SK-N-SH treated with all-trans-retinoic acid at 6 μM for 48 hours (cell line): ENCODE data around the gene ZNF462.

Experiments
- ATAC-seq: fragments of 200-7000 bp; cut with Tn5 transposase; 3 replicates; pipeline ENCODE4 v1.9.1; 2020; ENCODE audit warnings: mild to moderate bottlenecking, moderate library complexity
- ARNTL ChIP-seq: fragments of 450-650 bp; formaldehyde crosslinking; IDR thresholded peaks from 2 replicates; pipeline ENCODE4 v1.5.0; 2020; ENCODE audit warnings: low read depth, mild to moderate bottlenecking, moderate library complexity, borderline replicate concordance
- BACH2 ChIP-seq: fragments of 250-450 bp; sonication (Bioruptor Pico); IDR thresholded peaks from 2 replicates; pipeline ENCODE4 v1.9.0; 2021; ENCODE audit warnings: mild to moderate bottlenecking, borderline replicate concordance
- CSDC2 ChIP-seq: fragments of 250-450 bp; sonication (Bioruptor Pico); IDR thresholded peaks from 2 replicates; pipeline ENCODE4 v1.5.0; 2020; ENCODE audit warnings: mild to moderate bottlenecking, moderate library complexity
- ESRRG ChIP-seq: fragments of 250-450 bp; sonication (Bioruptor Pico); IDR thresholded peaks from 2 replicates; pipeline ENCODE4 v1.6.1; 2021; ENCODE audit warnings: mild to moderate bottlenecking
- GLIS3 ChIP-seq: fragments of 250-450 bp; sonication (Bioruptor Pico); IDR thresholded peaks from 2 replicates; pipeline ENCODE4 v1.5.0; 2020; ENCODE audit warnings: mild to moderate bottlenecking, moderate library complexity
- ISL1 ChIP-seq: fragments of 250-450 bp; sonication (Bioruptor Pico); IDR thresholded peaks from 2 replicates; pipeline ENCODE4 v2.1.2; 2022; ENCODE audit warnings: mild to moderate bottlenecking, moderate library complexity
- OSR1 ChIP-seq: fragments of 250-450 bp; sonication (Bioruptor Pico); IDR thresholded peaks from 2 replicates; pipeline ENCODE4 v1.8.0; 2022; ENCODE audit warnings: moderate library complexity, mild to moderate bottlenecking, inconsistent platforms
- PPARA ChIP-seq: fragments of 250-450 bp; sonication (Bioruptor Pico); IDR thresholded peaks from 2 replicates; pipeline ENCODE4 v1.5.0; 2020; ENCODE audit warnings: mild to moderate bottlenecking, borderline replicate concordance
- RARB ChIP-seq: fragments of 250-450 bp; sonication (Bioruptor Pico); IDR thresholded peaks from 2 replicates; pipeline ENCODE4 v1.8.0; 2021; ENCODE audit warnings: mild to moderate bottlenecking, moderate library complexity
- SNAI2 ChIP-seq: fragments of 250-450 bp; sonication (Bioruptor Pico); IDR thresholded peaks from 2 replicates; pipeline ENCODE4 v1.5.0; 2020; ENCODE audit warnings: mild to moderate bottlenecking, moderate library complexity
- TCF4 ChIP-seq: fragments of 250-450 bp; sonication (Bioruptor Pico); IDR thresholded peaks from 2 replicates; pipeline ENCODE4 v1.8.0; 2021; ENCODE audit warnings: mild to moderate bottlenecking, moderate library complexity, borderline replicate concordance
- TOX ChIP-seq: fragments of 250-450 bp; sonication (Bioruptor Pico); IDR thresholded peaks from 2 replicates; pipeline ENCODE4 v1.8.0; 2021; ENCODE audit warnings: mild to moderate bottlenecking, moderate library complexity, borderline replicate concordance
- ZC3H10 ChIP-seq: fragments of 250-450 bp; sonication (Bioruptor Pico); IDR thresholded peaks from 2 replicates; pipeline ENCODE4 v1.5.1; 2021; ENCODE audit warnings: mild to moderate bottlenecking, moderate library complexity
- ZFP3 ChIP-seq: fragments of 250-450 bp; sonication (Bioruptor Pico); IDR thresholded peaks from 2 replicates; pipeline ENCODE4 v1.5.0; 2020; ENCODE audit warnings: mild to moderate bottlenecking, moderate library complexity
- ZFP30 ChIP-seq: fragments of 450-650 bp; formaldehyde crosslinking; IDR thresholded peaks from 2 replicates; pipeline ENCODE4 v1.5.0; 2022; ENCODE audit warnings: mild to moderate bottlenecking, moderate library complexity
- ZNF565 ChIP-seq: fragments of 450-650 bp; formaldehyde crosslinking; conservative IDR thresholded peaks from 2 replicates; pipeline ENCODE4 v1.5.0; 2020; ENCODE audit warnings: low read depth, mild to moderate bottlenecking, moderate library complexity
- ZNF70 ChIP-seq: fragments of 450-650 bp; formaldehyde crosslinking; IDR thresholded peaks from 2 replicates; pipeline ENCODE4 v1.5.0; 2020; ENCODE audit warnings: mild to moderate bottlenecking, moderate library complexity
- TF ChIP-seq, protein P1 (sequence below): fragments of 250-450 bp; sonication (Bioruptor Pico); IDR thresholded peaks from 2 replicates; pipeline ENCODE4 v1.5.0; 2020; ENCODE audit warnings: mild to moderate bottlenecking, moderate library complexity
- TF ChIP-seq, protein P2 (sequence below): fragments of 250-450 bp; sonication (Bioruptor Pico); IDR thresholded peaks from 2 replicates; pipeline ENCODE4 v1.5.1; 2020; ENCODE audit warnings: low read depth, mild to moderate bottlenecking, moderate library complexity
- TF ChIP-seq, protein P3 (sequence below): fragments of 250-450 bp; sonication (Bioruptor Pico); IDR thresholded peaks from 2 replicates; pipeline ENCODE4 v1.8.0; 2020; ENCODE audit warnings: mild to moderate bottlenecking, moderate library complexity, borderline replicate concordance
- TF ChIP-seq, protein P4 (sequence below): fragments of 250-450 bp; sonication (Bioruptor Pico); IDR thresholded peaks from 2 replicates; pipeline ENCODE4 v1.8.0; 2021; ENCODE audit warnings: low read depth, mild to moderate bottlenecking, moderate library complexity, borderline replicate concordance
- TF ChIP-seq, protein P5 (sequence below): fragments of 250-450 bp; sonication (Bioruptor Pico); IDR thresholded peaks from 2 replicates; pipeline ENCODE4 v1.5.1; 2021; ENCODE audit warnings: mild to moderate bottlenecking, moderate library complexity

The ZNF462 gene

DNA sequence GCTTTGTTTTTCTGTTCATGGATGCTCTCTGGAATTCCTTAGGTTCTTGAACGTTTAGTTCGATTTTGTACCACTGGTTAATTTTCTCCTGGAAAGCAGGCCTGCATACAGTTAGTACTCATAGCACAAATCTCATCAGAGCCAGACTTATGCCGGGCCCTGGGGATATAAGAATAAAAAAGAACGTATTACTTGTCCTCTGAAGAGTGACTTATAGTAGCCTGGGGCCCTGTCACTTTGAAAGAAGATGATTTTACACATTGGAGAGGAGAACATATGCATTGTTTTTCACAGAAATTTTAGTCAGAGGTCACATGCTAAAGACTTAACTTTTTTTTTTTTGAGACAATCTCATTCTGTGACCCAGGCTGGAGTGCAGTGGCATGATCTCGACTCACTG, 50.3 kb downstream of the ZNF462 start:
- no peak for ATAC-seq
- TF ChIP-seq TOX (CRISPR knock-in tag) (no peak), SNAI2 (no peak), OSR1 (no peak), BACH2 (CRISPR knock-in tag) (no peak), ESRRG (CRISPR knock-in tag) (no peak), CSDC2 (no peak), ARNTL (CRISPR knock-in tag) (no peak), RARB (CRISPR knock-in tag) (no peak), ZFP3 (CRISPR knock-in tag) (no peak), TCF4 (CRISPR knock-in tag) (no peak), ISL1 (no peak), ZNF565 (CRISPR knock-in tag) (no peak), ZC3H10 (no peak), ZFP30 (CRISPR knock-in tag) (no peak), ZNF70 (CRISPR knock-in tag) (no peak), PPARA (no peak)
- TF ChIP-seq, protein P1, sequence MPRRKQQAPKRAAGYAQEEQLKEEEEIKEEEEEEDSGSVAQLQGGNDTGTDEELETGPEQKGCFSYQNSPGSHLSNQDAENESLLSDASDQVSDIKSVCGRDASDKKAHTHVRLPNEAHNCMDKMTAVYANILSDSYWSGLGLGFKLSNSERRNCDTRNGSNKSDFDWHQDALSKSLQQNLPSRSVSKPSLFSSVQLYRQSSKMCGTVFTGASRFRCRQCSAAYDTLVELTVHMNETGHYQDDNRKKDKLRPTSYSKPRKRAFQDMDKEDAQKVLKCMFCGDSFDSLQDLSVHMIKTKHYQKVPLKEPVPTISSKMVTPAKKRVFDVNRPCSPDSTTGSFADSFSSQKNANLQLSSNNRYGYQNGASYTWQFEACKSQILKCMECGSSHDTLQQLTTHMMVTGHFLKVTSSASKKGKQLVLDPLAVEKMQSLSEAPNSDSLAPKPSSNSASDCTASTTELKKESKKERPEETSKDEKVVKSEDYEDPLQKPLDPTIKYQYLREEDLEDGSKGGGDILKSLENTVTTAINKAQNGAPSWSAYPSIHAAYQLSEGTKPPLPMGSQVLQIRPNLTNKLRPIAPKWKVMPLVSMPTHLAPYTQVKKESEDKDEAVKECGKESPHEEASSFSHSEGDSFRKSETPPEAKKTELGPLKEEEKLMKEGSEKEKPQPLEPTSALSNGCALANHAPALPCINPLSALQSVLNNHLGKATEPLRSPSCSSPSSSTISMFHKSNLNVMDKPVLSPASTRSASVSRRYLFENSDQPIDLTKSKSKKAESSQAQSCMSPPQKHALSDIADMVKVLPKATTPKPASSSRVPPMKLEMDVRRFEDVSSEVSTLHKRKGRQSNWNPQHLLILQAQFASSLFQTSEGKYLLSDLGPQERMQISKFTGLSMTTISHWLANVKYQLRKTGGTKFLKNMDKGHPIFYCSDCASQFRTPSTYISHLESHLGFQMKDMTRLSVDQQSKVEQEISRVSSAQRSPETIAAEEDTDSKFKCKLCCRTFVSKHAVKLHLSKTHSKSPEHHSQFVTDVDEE (CRISPR knock-in tag) = no peak
- TF ChIP-seq, protein P2, sequence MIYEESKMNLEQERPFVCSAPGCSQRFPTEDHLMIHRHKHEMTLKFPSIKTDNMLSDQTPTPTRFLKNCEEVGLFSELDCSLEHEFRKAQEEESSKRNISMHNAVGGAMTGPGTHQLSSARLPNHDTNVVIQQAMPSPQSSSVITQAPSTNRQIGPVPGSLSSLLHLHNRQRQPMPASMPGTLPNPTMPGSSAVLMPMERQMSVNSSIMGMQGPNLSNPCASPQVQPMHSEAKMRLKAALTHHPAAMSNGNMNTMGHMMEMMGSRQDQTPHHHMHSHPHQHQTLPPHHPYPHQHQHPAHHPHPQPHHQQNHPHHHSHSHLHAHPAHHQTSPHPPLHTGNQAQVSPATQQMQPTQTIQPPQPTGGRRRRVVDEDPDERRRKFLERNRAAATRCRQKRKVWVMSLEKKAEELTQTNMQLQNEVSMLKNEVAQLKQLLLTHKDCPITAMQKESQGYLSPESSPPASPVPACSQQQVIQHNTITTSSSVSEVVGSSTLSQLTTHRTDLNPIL (CRISPR knock-in tag) = no peak
- TF ChIP-seq, protein P3, sequence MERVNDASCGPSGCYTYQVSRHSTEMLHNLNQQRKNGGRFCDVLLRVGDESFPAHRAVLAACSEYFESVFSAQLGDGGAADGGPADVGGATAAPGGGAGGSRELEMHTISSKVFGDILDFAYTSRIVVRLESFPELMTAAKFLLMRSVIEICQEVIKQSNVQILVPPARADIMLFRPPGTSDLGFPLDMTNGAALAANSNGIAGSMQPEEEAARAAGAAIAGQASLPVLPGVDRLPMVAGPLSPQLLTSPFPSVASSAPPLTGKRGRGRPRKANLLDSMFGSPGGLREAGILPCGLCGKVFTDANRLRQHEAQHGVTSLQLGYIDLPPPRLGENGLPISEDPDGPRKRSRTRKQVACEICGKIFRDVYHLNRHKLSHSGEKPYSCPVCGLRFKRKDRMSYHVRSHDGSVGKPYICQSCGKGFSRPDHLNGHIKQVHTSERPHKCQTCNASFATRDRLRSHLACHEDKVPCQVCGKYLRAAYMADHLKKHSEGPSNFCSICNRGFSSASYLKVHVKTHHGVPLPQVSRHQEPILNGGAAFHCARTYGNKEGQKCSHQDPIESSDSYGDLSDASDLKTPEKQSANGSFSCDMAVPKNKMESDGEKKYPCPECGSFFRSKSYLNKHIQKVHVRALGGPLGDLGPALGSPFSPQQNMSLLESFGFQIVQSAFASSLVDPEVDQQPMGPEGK (CRISPR knock-in tag) = no peak
- TF ChIP-seq, protein P4, sequence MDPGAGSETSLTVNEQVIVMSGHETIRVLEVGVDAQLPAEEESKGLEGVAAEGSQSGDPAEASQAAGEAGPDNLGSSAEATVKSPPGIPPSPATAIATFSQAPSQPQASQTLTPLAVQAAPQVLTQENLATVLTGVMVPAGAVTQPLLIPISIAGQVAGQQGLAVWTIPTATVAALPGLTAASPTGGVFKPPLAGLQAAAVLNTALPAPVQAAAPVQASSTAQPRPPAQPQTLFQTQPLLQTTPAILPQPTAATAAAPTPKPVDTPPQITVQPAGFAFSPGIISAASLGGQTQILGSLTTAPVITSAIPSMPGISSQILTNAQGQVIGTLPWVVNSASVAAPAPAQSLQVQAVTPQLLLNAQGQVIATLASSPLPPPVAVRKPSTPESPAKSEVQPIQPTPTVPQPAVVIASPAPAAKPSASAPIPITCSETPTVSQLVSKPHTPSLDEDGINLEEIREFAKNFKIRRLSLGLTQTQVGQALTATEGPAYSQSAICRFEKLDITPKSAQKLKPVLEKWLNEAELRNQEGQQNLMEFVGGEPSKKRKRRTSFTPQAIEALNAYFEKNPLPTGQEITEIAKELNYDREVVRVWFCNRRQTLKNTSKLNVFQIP (CRISPR knock-in tag) = no peak

DNA sequence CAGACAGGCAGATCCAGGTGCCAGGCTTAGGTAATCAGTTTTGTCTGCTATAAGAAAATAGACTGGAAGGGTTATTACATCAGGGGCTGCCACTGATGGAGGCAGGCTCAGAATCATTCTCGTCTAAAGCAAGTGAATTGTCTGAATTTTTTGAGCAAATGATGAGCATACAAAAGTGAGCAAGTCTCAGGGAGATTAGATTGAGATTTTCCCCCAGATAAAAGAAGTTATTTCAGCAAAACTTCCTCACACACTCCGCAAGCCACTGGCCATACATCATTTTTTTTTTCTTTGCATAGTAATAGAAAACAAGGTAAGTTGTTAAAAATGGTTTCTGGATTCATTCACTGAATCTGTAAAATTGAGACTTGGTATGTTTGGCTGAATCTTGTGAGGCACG, 52.9 kb downstream of the ZNF462 start:
- ATAC-seq = no peak
- TF ChIP-seq, protein P1 (CRISPR knock-in tag) = no peak
- TF ChIP-seq RARB (CRISPR knock-in tag) (no peak), GLIS3 (CRISPR knock-in tag) (no peak)
- TF ChIP-seq, protein P5, sequence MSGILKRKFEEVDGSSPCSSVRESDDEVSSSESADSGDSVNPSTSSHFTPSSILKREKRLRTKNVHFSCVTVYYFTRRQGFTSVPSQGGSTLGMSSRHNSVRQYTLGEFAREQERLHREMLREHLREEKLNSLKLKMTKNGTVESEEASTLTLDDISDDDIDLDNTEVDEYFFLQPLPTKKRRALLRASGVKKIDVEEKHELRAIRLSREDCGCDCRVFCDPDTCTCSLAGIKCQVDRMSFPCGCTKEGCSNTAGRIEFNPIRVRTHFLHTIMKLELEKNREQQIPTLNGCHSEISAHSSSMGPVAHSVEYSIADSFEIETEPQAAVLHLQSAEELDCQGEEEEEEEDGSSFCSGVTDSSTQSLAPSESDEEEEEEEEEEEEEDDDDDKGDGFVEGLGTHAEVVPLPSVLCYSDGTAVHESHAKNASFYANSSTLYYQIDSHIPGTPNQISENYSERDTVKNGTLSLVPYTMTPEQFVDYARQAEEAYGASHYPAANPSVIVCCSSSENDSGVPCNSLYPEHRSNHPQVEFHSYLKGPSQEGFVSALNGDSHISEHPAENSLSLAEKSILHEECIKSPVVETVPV = no peak
